HG03457 (cell line): ENCODE results near the gene PHF1.
A peak's percentile ranks its signal among the peaks of the same experiment; 100 is the strongest.

Experiments used
- ATAC-seq: cut with Tn5 transposase; IDR thresholded peaks from one replicate; pipeline ENCODE4 v1.9.1; 2021; ENCODE audit warnings: moderate number of reproducible peaks; ENCODE audit not compliant: unreplicated experiment

PHF1 gene

DNA sequence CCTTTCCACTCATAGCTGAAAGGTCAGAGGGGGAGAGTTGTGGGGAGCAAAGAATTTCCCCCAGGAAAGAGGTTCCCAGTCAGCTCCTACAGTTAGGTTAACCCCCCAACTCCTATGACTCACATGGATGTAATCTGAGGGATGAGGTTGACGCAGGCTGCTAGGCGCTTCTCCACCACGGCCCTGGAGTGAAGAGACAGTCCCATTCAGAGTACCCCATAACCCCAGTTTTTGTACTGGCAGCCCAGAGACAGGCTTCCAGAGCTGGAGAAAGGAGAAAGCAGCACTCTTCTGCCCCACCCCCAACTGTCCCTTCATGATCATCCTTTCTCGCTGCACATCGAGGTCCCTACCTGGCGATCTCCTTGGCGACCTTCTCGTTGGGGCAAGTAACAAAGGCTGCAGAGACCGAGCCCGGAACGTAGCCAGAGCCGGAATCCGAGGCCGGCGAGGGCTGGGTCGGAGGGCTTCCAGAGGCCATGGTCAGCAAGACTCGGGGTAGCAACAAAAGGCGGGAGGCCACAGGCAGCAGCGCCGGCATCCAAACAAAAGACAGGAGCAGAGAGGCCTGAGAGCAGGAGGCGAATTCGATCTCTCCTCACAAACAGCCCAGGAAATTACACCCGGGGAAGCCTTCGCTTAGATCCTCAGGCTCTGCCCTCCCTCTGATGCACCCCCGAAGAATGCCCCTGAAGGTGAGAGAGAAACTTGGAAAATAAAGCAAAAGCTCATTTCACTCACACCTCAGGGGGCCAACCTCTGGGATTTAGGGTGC, 6.5 kb downstream of the PHF1 start:
- no peak for ATAC-seq

DNA sequence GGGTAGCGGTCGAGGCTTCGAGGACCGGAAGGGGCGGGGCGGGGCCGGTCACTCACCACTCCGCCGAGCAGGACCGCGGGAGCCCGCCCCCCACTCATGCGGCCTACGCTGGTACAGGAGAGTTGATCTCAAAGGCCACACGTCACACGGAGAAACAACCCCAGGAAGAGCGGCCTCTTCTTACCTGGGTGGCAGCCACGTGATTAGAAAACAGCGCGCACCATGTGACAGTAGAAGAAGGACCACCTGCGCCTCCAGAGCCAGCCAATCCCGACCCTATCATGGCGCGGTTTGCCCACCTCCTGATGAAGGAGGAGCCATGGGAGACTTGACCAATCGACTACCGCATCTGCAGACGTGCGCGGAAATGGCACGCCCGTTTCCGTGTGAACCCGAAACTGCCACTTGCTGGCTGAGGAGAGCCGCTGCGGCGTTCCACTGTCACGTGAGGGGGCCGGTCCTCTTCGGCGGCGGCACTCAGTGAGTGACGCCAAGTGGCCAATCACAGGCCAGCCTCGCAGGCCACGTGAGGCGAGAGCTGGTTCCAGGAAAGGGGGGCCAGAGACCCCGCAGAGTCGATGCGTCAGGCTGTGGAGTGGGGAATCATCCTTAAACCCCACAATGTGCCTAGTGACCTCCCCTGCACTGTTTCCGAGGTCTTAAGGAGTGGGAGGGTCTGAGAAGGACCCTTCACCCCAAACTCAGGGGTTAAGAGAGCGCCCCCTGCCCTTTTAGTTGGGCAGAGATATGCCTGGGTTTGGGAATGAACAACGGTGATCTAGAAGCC, 7.3 kb downstream of the PHF1 start, which contains the start of gene CUTA:
Gene CUTA, minus strand, starts transcription at position 205 of the 787 bp plus-strand sequence. Its CDS starts 107 bp downstream, at position 98.
- ATAC-seq = peak; percentile 66

DNA sequence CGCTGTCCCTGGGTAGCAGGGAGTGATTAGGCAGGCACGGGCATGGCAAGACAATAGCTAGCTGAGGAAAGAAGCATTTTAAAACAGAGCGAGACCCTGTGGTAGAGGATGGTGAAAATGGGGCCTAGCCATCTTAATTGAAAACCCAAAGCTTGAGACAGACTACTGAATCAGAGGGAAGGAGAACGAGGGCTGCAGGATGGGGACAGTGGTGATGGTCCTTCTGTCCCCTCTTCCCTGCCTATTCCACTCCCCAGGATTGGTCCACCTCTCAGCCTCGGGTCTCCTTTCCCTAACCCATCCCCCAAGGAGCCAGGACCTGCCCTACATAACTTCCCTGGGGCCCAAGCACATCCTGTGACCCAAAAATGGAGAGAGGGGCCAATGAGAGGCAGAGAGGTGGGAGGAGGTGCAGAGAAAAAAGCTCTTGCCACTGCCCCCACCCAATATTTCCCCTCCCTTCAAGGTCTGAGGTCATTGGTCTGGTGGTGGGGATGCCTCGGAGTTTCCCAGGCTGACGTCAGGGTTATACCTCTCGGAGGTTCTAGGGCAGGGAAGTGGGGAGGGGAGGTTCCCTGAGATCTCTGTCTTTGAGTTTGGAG, 8.0 kb downstream of the PHF1 start:
- ATAC-seq = no peak

DNA sequence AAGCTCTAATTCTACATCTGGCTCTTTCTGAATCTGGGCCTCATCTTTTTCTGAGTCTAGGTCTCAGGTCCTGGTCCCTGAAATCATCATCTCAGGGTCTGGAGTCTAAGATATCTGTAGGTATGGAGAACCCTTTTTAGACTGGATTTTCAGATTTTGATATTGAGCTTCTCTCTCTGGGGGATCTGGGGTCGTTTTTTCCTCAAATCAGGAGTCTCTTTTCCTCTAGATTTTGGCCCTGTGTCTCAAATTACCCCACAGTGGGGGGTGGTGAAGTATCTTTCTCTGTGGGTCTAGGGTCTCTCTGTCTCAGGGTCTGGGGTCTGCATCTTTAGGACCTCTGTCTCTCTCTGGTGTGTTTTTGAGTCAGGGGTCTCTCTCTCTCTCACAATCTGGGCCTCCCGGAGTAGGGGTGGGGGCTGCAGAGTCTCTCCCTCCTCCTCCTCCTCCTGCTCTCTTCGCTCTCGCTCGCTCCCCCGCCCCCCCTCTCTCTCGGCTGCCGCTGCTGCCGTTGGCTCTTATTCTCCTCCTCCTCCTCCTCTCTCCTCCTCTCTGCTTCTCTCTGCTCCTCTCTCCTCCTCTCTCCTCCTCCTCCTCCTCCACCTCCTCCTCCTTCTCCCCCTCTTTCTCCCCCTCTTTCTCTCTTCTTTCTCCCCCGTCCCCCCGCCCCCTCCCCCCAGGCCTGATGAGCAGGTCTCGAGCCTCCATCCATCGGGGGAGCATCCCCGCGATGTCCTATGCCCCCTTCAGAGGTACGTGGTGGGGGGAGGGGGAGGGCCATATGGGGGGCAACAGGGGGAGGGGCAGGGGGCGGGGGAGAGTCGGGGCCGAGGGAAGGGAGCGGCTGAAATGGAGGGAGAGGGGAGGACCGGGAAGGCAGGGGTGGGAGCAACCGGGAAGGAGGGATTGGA, 9.0 kb downstream of the PHF1 start, which contains the start of gene SYNGAP1:
Gene SYNGAP1, plus strand, starts transcription at position 486 of the 911 bp plus-strand sequence. Its CDS starts 200 bp downstream, at position 686.
- ATAC-seq = no peak

DNA sequence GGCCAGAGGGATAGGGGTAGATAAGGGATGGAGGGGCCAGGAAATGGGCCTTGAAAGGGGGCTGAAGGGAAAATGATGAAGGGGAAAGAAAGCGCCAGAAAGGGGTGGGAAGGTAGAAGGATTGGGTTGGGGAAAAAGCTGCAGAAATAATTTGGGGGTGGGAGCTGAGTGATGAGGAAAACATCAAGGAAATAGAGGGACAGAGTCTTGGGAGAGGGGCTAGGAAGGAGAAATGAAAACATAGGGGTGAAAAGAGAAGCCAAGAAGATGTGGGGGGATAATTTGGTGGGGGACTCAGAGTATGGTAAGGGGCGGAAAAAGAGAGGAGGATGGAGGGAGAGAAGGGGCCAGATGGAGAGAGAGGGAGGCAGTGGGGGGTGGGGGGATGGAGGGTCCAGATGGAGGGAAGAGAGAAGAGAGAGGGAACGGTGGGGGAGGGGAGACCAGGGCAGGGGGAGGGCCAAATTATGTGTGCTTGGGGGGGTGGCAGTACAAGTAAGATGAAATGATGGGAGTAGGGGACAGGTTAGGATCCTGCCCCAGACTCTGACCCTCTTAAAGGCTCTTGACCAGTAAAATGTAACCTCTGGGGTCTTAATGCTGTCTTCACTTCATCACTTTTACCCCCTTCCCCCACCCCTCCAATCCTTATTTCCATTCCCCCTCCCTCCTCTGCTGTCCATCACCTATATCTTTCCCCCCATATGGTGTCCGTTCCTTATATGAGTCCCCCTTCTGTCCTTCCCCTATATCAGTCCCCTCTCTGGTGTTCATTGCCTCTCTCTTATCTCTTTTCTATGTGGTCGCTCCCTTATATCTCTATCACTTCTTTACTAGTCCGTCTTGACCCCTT, 9.9 kb downstream of the PHF1 start:
- ATAC-seq = no peak

DNA sequence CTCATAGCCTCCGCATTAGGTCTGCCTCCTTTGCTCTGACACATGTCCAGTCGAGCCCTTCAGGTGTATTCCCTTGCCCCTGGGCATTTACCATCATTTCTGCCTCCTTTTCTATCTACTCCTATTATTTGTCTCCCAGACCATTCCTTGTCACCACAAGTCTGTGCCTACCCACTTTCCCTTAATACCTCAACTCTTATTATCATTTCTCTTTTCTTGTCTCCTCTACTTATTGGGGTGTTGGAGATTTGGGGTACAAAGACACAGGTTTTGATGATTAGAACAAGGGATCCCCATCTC, 10.5 kb downstream of the PHF1 start:
- no peak for ATAC-seq

DNA sequence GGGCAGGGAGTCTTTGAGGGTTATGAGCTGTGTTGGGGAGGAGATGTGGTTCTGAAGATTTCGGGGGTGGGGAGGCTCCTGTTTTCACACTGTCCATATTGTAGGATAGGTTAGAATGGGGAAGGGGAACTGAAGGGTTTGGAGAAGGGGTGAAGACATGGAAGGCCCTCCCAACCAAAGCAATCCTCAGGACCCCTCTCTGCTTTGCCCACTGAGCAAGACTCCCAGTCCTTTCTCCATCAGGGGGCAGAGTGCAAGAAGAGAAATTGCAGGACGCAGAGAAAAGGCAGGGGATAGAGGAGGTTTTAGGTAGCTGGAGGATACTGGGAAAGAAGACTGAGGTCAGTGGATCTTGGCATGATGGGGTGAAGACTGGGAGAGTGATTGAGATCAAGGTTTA, 13.0 kb downstream of the PHF1 start:
- no peak for ATAC-seq

DNA sequence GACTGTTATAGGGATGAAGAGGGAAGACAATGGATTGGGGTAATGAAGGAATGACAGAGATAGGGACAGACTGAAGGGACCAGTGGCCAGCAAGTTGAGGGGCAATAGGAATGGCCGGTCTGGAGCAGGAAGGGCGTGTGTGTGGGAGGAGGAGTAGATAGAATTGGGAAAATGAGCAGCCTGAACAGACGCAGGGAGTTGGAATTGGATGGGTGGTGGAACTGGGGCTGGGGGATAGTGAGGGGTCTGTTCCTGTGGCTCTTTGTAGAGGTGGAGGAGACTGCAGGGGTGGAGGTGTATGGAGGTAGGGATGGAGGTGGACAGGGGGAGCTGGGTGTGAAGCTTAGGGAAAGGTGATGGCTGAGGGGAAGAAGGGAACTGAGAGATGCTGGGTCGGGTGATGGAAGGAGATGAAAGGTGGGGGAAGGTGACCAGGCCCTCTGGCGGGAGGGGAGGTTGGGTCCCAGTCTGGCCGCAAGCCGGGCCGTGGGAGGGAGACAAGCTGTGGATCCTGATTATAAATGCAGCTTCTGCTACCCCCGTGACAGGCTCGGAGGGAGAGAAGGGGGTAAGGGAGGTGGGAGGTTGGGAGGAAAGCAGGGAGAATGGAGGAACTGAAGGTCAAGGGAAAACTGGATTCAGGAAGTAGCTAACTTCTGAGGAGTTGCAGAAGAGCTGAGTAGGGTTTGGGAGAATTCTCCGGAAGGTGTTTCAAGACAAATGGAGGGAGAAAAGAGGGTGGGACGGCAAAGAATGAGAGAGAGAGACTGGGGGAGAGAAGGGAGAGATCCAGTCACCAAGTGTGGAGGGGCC, 14.2 kb downstream of the PHF1 start:
- ATAC-seq = no peak

DNA sequence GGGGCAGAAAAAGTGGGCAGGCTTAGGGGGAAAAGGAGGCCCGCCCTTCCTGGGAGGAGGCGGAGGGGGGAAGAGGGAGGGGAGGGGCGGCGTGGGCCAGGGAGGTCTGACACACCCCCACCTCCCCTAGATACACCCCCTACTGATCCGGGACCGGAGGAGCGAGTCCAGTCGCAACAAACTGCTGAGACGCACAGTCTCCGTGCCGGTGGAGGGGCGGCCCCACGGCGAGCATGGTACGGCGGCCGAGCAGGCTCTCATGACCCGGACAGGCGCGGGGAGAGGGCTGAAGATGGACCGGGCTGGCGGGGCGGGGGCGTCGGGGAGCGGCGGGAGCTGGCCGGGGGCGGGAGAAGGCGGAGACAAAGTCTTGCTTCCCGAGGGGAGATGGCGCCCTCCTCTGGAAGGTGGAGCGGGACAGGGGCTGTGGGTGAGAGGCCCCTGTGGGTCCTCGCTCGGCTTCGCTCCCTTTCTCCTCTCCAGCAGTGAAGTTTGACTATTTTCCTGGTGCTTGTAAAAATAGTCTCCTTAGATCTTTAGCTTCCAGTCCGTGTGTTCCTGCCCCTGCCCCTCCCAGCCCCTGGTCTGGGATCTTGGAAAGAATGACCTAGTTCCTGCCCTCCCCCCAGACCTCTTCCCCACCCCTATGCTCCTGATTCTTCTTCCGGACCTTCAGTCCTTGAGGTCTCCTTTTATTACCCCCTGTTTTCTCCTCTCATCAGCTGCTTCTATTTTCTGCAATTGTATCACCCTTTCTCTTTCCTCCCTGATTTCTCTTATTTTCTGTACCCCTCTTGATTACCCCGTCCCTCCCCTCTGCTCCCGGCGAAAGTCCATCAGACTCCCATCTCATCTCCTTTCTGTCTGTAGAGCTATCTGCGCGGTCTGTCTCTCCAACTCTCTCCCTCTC, 15.1 kb downstream of the PHF1 start:
- ATAC-seq = no peak

DNA sequence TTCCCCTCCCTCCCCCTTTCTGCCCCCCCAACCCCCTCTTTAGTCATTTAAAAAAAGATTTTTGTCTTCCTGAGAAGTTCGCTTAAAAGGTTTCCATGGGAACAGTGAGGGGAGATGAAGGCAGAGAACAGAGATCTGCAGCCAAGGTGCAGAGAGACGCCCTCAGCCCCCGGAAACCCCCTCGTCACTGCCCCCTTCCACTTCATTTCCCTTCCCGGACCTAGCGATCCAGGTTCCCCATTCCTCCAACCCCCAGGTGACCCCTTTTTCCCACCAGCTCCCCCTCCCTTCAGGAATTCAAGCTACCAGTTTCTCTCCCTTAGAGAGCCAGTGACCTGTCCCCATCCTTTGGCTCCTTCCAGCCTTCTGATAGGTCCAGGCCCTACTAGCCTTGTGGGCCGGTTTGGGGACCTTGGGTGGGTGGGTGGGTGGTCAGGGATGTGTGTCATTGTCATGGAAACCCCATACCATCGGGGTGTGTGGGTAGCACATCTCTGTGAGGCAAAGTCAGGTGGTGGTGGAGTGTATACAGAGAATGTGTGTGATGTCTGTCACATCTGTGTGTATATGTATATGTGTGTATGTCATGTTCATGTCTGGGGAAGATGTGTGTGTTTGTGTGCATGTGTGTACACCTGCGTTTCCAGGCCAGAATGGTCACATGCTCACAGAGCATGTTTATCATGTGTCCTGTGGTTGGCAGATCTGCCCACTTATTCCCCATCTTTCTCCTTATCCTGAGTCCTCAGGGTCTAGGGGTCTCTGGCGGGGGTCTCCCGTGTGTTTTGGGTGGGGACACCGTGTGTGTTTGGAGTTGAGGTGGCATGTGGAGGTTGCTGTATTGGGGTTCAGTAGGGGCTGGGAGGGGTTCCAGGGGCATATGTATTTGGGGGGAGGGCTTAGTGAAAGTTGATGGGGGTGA, 16.0 kb downstream of the PHF1 start:
- ATAC-seq = no peak

DNA sequence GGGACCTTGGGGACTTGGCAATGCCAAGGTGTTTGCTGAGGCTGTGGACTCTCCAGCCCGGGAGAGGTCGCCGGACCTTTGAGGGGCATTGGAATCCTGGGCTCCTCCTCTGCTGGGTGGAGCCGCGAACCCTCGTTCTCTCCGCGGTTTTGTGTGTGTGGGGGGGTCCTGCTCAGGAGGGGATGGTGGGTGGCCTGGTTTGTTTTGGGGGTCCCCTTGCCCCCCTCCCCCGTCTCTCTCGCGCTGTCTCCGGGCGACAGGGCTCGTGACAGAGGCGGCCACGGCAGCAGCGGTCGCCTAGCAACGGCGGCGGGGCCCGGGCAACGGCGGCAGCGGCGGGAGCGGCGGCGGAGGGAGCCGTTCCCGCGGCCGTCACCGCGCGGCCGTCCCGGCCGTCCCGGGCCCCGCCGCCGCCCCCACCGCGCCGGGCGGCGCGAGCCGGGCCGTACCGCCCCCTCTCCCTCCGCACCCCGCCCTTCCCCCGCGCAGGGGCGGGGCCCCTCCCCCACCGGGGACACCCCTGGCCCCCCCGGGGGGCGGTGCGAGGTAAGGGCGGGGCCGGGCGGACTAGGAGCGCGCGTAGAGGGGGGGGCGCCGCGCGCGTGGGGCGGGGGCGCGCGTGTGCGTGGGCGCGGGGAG, 16.9 kb downstream of the PHF1 start:
- no peak for ATAC-seq

DNA sequence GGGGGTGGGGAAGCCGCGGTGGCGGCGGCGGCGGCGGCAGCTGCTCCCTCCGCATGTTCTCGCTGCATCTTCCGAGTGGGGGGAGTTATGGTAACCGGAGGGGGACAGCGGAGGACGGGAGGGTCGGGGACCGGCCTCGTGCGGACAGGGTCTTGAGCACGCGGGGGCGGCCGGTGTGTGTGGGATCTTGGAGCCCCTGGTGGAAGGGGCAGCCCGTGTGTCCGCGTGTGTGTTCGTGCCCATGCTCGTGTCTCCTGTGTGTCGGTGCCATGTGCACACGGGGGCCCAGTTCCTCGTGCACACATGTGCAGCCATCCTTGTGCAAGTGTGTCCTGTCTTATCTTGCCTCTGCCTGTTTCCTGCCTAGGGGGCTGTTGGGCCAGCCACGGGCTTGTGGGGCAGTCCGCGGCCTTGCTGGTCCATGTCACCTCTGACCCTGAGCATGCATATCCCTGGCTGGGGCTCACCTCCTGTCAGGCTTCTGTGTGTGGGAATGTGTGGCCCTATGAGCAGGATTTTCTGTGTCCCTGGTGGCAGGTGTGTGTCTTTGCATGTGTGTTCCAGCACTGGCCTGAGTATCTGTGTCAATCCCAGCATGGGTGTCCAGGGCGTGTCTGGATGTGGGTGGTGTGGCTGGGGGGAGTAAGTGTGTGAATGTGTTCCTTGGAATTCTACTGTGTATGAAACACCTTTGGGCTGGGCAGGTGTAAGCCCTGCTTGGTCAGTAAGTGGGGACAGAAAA, 17.6 kb downstream of the PHF1 start:
- no peak for ATAC-seq

DNA sequence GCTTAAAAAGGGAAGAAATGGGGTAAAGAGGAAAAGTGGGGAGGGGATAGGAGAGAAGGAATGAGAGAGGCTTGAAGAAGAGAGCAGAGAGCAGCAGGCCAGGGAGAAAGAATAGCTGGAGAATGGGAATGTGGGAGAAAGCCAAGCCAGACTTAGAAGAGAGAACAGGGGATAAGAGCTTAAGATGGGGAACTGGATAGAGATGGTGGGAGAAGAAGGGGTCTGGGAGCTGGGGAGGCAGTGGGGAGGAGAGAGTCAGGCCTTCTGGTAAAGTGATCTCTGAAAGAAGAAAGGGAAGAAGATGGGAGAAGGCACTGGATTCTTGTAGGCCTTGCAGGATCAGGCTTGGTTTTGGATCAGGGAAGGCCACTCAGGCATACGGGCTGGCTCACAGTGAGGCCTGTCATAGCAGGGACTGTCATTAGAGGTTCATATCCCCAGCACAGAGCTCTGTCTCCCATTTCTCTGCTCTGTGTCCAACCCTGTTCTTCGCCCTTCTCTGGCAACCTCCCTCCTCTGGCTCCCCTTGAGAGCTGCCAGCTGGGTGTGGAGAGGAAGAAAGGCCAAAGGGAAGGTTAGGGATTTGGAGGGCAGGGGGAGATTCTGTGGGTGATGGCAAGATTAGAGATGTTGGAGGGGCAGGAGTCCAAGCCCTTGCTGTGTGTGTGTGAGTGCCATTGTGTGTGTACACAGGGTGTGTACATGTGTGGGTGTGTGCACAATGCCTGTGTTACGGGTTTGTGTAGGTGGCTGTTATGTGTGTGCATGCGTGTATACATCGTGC, 18.3 kb downstream of the PHF1 start:
- no peak for ATAC-seq

DNA sequence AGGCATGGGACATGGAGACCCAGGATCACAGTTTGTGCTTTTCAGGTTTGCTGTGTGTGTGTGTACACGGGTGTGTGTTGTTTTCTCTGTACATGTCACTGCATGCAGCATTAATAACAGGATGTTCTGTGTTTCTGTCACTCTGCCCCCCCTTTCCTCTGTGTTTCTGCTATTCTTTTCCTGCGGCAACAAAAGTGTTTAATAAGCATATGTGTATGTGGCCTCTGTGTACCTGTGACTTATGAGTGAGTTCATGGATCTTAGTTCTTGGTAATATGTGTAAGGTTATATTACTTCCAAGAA, 18.9 kb downstream of the PHF1 start:
- ATAC-seq = no peak

DNA sequence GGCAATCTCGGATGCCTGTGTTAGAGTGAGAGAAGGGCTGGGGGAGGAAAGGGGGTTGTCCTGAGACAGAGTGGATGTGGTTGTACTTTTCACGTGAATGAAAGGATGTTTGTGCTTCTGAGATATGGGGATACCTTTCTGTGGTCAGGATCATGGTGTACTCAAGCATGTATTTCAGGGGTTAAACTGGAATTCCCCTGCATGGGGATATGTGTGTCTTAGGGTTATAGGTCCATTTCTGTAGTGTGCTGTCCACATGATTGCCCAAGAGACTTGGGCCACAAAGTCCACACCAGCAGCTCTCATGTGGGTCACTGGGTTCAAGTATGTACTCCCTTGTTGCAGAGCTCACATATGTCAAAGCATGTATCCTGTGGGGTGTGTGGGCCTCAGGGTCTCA, 19.5 kb downstream of the PHF1 start:
- ATAC-seq = no peak
